ENCODE measurements around the gene HNRNPA1L2.

GRCh38 chr13:52665325-52665724 is 23.1 kb downstream of the HNRNPA1L2 start:
- TF ChIP-seq POLR2A (IDR thresholded peaks at IDR 0.05; ENCODE audit: low read depth, low read length) (no peak), TAF1 (IDR thresholded peaks at IDR 0.05; ENCODE audit: borderline replicate concordance, low read depth, low read length) (no peak)

Measured in GM12892 (cell line).